WI38 (cell line): ENCODE results near the gene DDX27.
"Not testable (repeated sequence)": the region's sequence is repeated elsewhere in the genome, so short reads cannot be mapped to it uniquely, and the experiment has no call there.

Source experiments
- H3K4me3 ChIP-seq: 2 replicates; pipeline ENCODE4 v1.5.1; 2011; ENCODE audit warnings: low read depth, mild to moderate bottlenecking, control low read depth, low read length
- TF ChIP-seq, protein P1 (sequence below): IDR thresholded peaks from 2 replicates; pipeline ENCODE4 v1.5.1; 2012; ENCODE audit warnings: low read depth, mild to moderate bottlenecking, control low read depth, low read length

DDX27 gene

GRCh38 chr20:49179368-49180277 lies 39.6 kb upstream of the DDX27 start:
- H3K4me3 ChIP-seq = no peak overlapping the region
- TF ChIP-seq, protein P1, sequence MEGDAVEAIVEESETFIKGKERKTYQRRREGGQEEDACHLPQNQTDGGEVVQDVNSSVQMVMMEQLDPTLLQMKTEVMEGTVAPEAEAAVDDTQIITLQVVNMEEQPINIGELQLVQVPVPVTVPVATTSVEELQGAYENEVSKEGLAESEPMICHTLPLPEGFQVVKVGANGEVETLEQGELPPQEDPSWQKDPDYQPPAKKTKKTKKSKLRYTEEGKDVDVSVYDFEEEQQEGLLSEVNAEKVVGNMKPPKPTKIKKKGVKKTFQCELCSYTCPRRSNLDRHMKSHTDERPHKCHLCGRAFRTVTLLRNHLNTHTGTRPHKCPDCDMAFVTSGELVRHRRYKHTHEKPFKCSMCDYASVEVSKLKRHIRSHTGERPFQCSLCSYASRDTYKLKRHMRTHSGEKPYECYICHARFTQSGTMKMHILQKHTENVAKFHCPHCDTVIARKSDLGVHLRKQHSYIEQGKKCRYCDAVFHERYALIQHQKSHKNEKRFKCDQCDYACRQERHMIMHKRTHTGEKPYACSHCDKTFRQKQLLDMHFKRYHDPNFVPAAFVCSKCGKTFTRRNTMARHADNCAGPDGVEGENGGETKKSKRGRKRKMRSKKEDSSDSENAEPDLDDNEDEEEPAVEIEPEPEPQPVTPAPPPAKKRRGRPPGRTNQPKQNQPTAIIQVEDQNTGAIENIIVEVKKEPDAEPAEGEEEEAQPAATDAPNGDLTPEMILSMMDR = no peak

DNA sequence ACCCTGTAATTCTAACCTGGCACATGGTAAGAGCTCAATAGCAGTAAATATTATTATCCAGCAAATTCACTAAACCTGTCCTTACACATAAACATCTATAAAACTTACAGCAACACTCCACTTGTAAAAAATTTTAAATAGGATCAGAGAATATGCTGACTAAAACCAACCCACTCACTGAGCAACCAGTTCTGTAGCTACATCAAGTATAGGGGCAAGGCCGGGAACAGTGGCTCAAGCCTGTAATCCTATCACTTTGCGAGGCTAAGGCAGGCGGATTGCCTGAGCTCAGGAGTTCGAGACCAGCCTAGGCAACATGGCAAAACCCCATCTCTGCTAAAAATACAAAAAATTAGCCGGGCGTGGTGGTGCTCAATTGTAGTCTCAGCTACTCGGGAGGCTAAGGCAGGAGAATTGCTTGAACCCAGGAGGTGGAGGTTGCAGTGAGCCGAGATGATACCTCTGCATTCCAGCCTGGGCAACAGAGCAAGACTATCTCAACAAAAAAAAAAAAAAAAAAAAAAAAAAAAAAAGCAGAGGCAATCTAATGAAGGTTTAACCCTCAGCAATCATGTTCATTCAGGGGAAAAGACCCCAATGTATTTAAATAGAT lies 37.8 kb upstream of the DDX27 start:
- TF ChIP-seq, protein P1 = no peak
- H3K4me3 ChIP-seq = no peak overlapping the region

- TF ChIP-seq, protein P1 = no peak
- H3K4me3 ChIP-seq = no peak overlapping the region
Measured at GRCh38 chr20:49183444-49183843, 35.8 kb upstream of the DDX27 start.

DNA sequence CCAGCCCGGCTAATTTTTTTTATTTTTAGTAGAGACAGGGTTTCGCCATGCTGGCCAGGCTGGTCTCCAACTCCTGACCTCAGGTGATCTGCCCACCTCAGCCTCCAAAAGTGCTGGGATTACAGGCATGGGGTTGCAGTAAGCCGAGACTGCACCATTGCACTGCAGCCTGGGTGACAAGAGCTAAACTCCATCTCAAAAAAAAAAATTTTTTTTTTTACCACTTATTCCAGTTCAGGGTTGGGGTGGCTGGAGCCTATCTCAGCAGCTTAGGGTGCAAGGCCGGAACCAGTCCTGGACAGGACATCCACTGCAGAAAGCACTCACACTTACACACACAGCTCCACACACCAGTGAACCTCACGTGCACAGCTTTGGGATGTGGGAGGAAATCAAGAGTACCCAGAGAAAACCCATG lies 35.1 kb upstream of the DDX27 start:
- H3K4me3 ChIP-seq = not testable (repeated sequence)

DNA sequence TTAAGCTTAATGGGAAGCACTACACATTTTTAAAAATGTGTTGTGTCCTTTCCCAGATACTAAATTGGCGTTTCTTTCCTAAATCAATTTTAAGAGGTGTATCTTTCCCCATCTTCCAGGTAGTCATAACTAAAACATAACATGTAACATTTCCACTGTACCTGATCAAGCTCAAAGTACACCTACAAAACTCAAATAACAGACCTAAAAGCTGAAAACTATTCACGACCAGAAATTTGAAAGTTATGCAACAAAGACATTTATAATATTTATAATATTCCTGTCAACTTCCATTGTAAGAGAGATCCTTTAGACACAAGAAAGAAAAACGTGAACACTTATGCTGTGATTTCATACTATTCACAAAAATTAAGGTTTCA lies 34.5 kb upstream of the DDX27 start:
- H3K4me3 ChIP-seq = no peak overlapping the region
- TF ChIP-seq, protein P1 = no peak

DNA sequence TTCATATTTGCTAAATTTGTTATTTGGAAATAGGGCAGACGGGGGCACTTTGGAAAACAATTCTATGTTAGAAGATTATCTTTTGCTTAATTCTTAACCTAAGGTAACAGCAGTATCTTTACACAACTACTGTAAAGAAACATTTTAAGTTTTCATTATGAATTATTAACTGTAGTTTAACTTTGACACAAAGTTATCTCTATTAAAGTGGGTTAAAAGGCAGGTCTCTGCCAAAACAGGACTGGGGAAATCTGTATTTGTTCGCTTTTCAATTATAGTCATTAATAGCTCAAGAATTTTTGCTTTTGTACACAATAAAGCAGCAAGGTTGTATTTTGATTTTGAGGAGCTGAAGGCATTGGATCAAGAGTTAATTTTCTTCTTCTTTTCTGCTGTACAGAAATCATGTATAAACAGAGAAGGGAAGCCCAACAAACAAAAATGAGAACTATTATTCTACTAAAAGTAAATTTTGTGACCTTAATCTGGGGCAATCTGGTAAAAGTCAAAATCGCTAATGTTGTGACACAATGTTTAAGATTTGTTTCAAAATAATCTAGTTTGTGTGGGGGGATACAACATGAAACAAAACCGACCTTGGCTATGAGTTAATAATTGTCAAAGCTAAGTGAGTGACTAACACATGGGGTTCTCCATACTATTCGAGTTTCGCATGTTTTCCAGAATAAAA lies 34.0 kb upstream of the DDX27 start:
- TF ChIP-seq, protein P1 = no peak
- no peak overlapping the region for H3K4me3 ChIP-seq

DNA sequence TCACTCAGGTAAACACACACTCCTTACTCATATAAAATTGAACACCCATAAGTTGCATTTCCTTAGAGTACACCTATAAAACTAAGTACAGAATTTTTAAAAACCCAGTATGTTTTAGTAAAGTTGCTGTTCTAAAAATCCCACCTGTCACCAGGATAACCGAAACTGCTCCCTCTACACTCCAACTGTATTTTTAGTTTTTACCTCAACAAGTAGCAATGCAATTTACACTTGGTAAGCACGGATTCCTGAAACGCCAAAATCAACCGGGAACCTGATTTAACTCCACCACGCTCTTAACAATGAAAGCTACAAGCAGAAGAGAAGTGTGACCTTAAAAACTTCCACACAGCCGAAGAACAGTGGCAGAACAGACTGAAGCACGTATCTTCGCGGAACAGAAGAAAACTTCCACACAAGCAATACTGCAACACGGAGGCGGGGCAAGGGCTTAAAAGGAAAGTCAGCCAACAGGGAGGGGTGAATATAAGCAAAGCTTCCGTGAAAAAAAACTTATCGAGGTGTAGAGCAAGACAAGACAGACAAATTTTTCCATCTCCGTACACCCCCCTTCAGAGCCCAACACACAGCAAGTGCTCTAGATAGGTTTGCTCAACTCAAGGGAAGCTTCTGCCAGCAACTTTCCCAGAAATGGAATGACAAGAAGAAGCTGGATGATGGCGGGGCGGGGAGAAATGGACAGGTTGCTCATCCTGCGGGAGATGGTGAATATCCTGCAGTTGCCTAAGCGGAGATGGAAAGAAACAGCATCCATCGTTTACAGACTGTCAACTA lies 32.5 kb upstream of the DDX27 start:
- TF ChIP-seq, protein P1 = no peak
- peak overlapping the region; percentile 72 for H3K4me3 ChIP-seq
